ENCODE measurements around the gene SETD5. TPM values are rescaled to one million over a fixed set of nuclear protein-coding genes. Genes with fewer than 3 reads are reported as not detected.

SETD5 gene
- total RNA-seq (2014; rRNA removed; shearing (Covaris generic); ENCODE audit: low replicate concordance): 72.4 and 111 TPM in 2 replicates

GRCh38 chr3:9397332-9397905 lies at the start of gene SETD5:
Gene SETD5, plus strand, starts transcription at chr3:9397615. Its CDS starts 31,324 bp downstream, at chr3:9428939.
- Histone ChIP-seq H3K27ac (ENCODE audit: low read length) (peak within 1 kb of the TSS; percentile 87), H3K9me2 (replicated peaks; ENCODE audit: insufficient read depth, low read length) (no peaks in the 10 kb centered on the region), H3K9ac (ENCODE audit: low read length) (peak within 1 kb of the TSS; percentile 97), H3K9me3 (ENCODE audit: low read length) (no peaks in the 10 kb centered on the region), H3K79me2 (ENCODE audit: low read length) (peaks cover 88% of the 10 kb centered on the region), H3K4me1 (ENCODE audit: low read length) (peaks cover 59% of the 10 kb centered on the region), H3K27me3 (ENCODE audit: low read length) (no peaks in the 10 kb centered on the region), H3K4me2 (ENCODE audit: low read depth, low read length, poor library complexity, severe bottlenecking) (peak within 1 kb of the TSS; percentile 94), H4K20me1 (ENCODE audit: insufficient read depth, low read depth, low read length) (peaks cover 71% of the 10 kb centered on the region), H3K4me3 (ENCODE audit: low read length) (peak within 1 kb of the TSS; percentile 96), H2AFZ (ENCODE audit: low read length) (no peak within 1 kb of the TSS), H3K36me3 (ENCODE audit: insufficient read depth, low read length) (peaks cover 30% of the 10 kb centered on the region)
- DNase-seq: peak; percentile 99

- no peak for DNase-seq
- Histone ChIP-seq H3K27ac (ENCODE audit: low read length) (no peak overlapping the region), H3K4me2 (ENCODE audit: low read depth, low read length, poor library complexity, severe bottlenecking) (no peak overlapping the region), H3K4me1 (ENCODE audit: low read length) (peaks cover 1% of the 10 kb centered on the region; the same call in 1 of the 2 replicates), H3K36me3 (ENCODE audit: insufficient read depth, low read length) (no peaks in the 10 kb centered on the region), H3K27me3 (ENCODE audit: low read length) (no peaks in the 10 kb centered on the region), H3K4me3 (ENCODE audit: low read length) (no peak overlapping the region), H3K79me2 (ENCODE audit: low read length) (no peaks in the 10 kb centered on the region), H4K20me1 (ENCODE audit: insufficient read depth, low read depth, low read length) (no peaks in the 10 kb centered on the region), H3K9ac (ENCODE audit: low read length) (no peak overlapping the region), H3K9me2 (replicated peaks; ENCODE audit: insufficient read depth, low read length) (no peaks in the 10 kb centered on the region), H2AFZ (ENCODE audit: low read length) (no peak overlapping the region), H3K9me3 (ENCODE audit: low read length) (no peaks in the 10 kb centered on the region)
These were observed 49.5 kb upstream of the SETD5 start for GRCh38 chr3:9347887-9348286.

- Histone ChIP-seq H3K27ac (ENCODE audit: low read length) (no peak overlapping the region), H3K9me3 (ENCODE audit: low read length) (no peaks in the 10 kb centered on the region), H3K4me1 (ENCODE audit: low read length) (peaks cover 3% of the 10 kb centered on the region; the same call in 1 of the 2 replicates), H3K4me3 (ENCODE audit: low read length) (no peak overlapping the region), H3K9ac (ENCODE audit: low read length) (no peak overlapping the region), H3K36me3 (ENCODE audit: insufficient read depth, low read length) (no peaks in the 10 kb centered on the region), H3K27me3 (ENCODE audit: low read length) (no peaks in the 10 kb centered on the region), H3K4me2 (ENCODE audit: low read depth, low read length, poor library complexity, severe bottlenecking) (no peak overlapping the region), H3K9me2 (replicated peaks; ENCODE audit: insufficient read depth, low read length) (no peaks in the 10 kb centered on the region), H2AFZ (ENCODE audit: low read length) (no peak overlapping the region), H3K79me2 (ENCODE audit: low read length) (no peaks in the 10 kb centered on the region), H4K20me1 (ENCODE audit: insufficient read depth, low read depth, low read length) (no peaks in the 10 kb centered on the region)
- DNase-seq: no peak
These were observed 47.9 kb upstream of the SETD5 start for GRCh38 chr3:9349321-9350117.

GRCh38 chr3:9351709-9352126 lies 45.7 kb upstream of the SETD5 start:
- DNase-seq: no peak
- no peak overlapping the region for H2AFZ ChIP-seq (ENCODE audit: low read length)
- H3K9me3 ChIP-seq (ENCODE audit: low read length): no peaks in the 10 kb centered on the region
- peaks cover 3% of the 10 kb centered on the region; the same call in 1 of the 2 replicates for H3K4me1 ChIP-seq (ENCODE audit: low read length)
- H3K9ac ChIP-seq (ENCODE audit: low read length): no peak overlapping the region
- no peaks in the 10 kb centered on the region for H3K27me3 ChIP-seq (ENCODE audit: low read length)
- no peaks in the 10 kb centered on the region for H3K79me2 ChIP-seq (ENCODE audit: low read length)
- no peak overlapping the region for H3K27ac ChIP-seq (ENCODE audit: low read length)
- no peaks in the 10 kb centered on the region for H3K9me2 ChIP-seq (replicated peaks; ENCODE audit: insufficient read depth, low read length)
- H4K20me1 ChIP-seq (ENCODE audit: insufficient read depth, low read depth, low read length): no peaks in the 10 kb centered on the region
- no peak overlapping the region for H3K4me2 ChIP-seq (ENCODE audit: low read depth, low read length, poor library complexity, severe bottlenecking)
- no peaks in the 10 kb centered on the region for H3K36me3 ChIP-seq (ENCODE audit: insufficient read depth, low read length)
- H3K4me3 ChIP-seq (ENCODE audit: low read length): no peak overlapping the region

- Histone ChIP-seq H3K4me3 (ENCODE audit: low read length) (no peak overlapping the region), H3K4me2 (ENCODE audit: low read depth, low read length, poor library complexity, severe bottlenecking) (no peak overlapping the region), H3K9me2 (replicated peaks; ENCODE audit: insufficient read depth, low read length) (no peaks in the 10 kb centered on the region), H3K79me2 (ENCODE audit: low read length) (no peaks in the 10 kb centered on the region), H3K9ac (ENCODE audit: low read length) (peak overlapping the region; percentile 18), H4K20me1 (ENCODE audit: insufficient read depth, low read depth, low read length) (no peaks in the 10 kb centered on the region), H3K27me3 (ENCODE audit: low read length) (no peaks in the 10 kb centered on the region), H3K9me3 (ENCODE audit: low read length) (no peaks in the 10 kb centered on the region), H3K27ac (ENCODE audit: low read length) (no peak overlapping the region), H2AFZ (ENCODE audit: low read length) (no peak overlapping the region), H3K4me1 (ENCODE audit: low read length) (peaks cover 3% of the 10 kb centered on the region; the same call in 1 of the 2 replicates), H3K36me3 (ENCODE audit: insufficient read depth, low read length) (no peaks in the 10 kb centered on the region)
- DNase-seq: peak; percentile 79
These were observed 44.3 kb upstream of the SETD5 start for GRCh38 chr3:9352917-9353752.

- Histone ChIP-seq H3K9me3 (ENCODE audit: low read length) (no peaks in the 10 kb centered on the region), H2AFZ (ENCODE audit: low read length) (no peak overlapping the region), H3K4me2 (ENCODE audit: low read depth, low read length, poor library complexity, severe bottlenecking) (peak overlapping the region; percentile 76), H3K27ac (ENCODE audit: low read length) (no peak overlapping the region), H3K9ac (ENCODE audit: low read length) (peak overlapping the region; percentile 93), H3K27me3 (ENCODE audit: low read length) (no peaks in the 10 kb centered on the region), H3K36me3 (ENCODE audit: insufficient read depth, low read length) (peaks cover 10% of the 10 kb centered on the region; the same call in 1 of the 2 replicates), H3K4me1 (ENCODE audit: low read length) (peaks cover 22% of the 10 kb centered on the region), H3K4me3 (ENCODE audit: low read length) (peak overlapping the region; percentile 97), H3K79me2 (ENCODE audit: low read length) (peaks cover 39% of the 10 kb centered on the region), H3K9me2 (replicated peaks; ENCODE audit: insufficient read depth, low read length) (no peaks in the 10 kb centered on the region), H4K20me1 (ENCODE audit: insufficient read depth, low read depth, low read length) (no peaks in the 10 kb centered on the region)
- no peak for DNase-seq
These were observed 35.6 kb upstream of the SETD5 start for GRCh38 chr3:9361691-9362388.

GRCh38 chr3:9362731-9363530 lies 34.5 kb upstream of the SETD5 start, which contains the start of gene THUMPD3:
Gene THUMPD3, plus strand, starts transcription at chr3:9363054. Its CDS starts 2,015 bp downstream, at chr3:9365069.
- Histone ChIP-seq H3K79me2 (ENCODE audit: low read length) (peaks cover 41% of the 10 kb centered on the region), H3K4me1 (ENCODE audit: low read length) (peaks cover 22% of the 10 kb centered on the region), H3K4me3 (ENCODE audit: low read length) (peak within 1 kb of the TSS; percentile 97), H3K9me2 (replicated peaks; ENCODE audit: insufficient read depth, low read length) (no peaks in the 10 kb centered on the region), H2AFZ (ENCODE audit: low read length) (peak within 1 kb of the TSS; percentile 96; the same call in 1 of the 2 replicates), H3K27me3 (ENCODE audit: low read length) (no peaks in the 10 kb centered on the region), H3K4me2 (ENCODE audit: low read depth, low read length, poor library complexity, severe bottlenecking) (peak within 1 kb of the TSS; percentile 76), H3K9me3 (ENCODE audit: low read length) (no peaks in the 10 kb centered on the region), H3K36me3 (ENCODE audit: insufficient read depth, low read length) (peaks cover 18% of the 10 kb centered on the region; the same call in 1 of the 2 replicates), H4K20me1 (ENCODE audit: insufficient read depth, low read depth, low read length) (no peaks in the 10 kb centered on the region), H3K27ac (ENCODE audit: low read length) (peak within 1 kb of the TSS; percentile 85), H3K9ac (ENCODE audit: low read length) (peak within 1 kb of the TSS; percentile 93)
- peak; percentile 97 for DNase-seq
